Peyer's patch (tissue), 4 donors: Measurements from ENCODE around the gene PCDHA5.

Experiments used
- POLR2A ChIP-seq, 2 donors: fragments of 450-650 bp; IDR thresholded peaks; one replicate each; pipeline ENCODE4 v1.5.1; 2017; ENCODE audit warnings: antibody characterized with exemption in 2 of 2, mild to moderate bottlenecking in 2 of 2, moderate library complexity in 2 of 2
- TF ChIP-seq, protein P1 (sequence below), 6 experiments: fragments of 450-650 bp in 4 of 6; fragments of 200-600 bp in 2 of 6; sonication (generic) in 1 of 6; IDR thresholded peaks; one replicate each; pipeline ENCODE4 v1.5.1; 2017 to 2019; ENCODE audit warnings: antibody characterized with exemption in 6 of 6, mild to moderate bottlenecking in 3 of 6, moderate library complexity in 1 of 6

DNA sequence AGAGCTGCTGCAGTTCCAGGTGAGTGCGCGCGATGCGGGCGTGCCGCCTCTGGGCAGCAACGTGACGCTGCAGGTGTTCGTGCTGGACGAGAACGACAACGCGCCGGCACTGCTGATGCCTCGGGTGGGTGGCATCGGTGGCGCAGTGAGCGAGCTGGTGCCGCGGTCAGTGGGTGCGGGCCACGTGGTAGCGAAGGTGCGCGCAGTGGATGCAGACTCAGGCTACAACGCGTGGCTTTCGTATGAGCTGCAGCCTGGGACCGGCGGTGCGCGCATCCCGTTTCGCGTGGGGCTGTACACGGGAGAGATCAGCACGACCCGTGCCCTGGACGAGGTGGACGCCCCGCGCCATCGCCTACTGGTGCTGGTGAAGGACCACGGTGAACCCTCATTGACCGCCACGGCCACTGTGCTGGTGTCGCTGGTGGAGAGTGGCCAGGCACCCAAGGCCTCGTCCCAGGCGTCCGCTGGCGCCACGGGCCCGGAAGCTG lies 18.6 kb upstream of the PCDHA5 start:
- TF ChIP-seq, protein P1, sequence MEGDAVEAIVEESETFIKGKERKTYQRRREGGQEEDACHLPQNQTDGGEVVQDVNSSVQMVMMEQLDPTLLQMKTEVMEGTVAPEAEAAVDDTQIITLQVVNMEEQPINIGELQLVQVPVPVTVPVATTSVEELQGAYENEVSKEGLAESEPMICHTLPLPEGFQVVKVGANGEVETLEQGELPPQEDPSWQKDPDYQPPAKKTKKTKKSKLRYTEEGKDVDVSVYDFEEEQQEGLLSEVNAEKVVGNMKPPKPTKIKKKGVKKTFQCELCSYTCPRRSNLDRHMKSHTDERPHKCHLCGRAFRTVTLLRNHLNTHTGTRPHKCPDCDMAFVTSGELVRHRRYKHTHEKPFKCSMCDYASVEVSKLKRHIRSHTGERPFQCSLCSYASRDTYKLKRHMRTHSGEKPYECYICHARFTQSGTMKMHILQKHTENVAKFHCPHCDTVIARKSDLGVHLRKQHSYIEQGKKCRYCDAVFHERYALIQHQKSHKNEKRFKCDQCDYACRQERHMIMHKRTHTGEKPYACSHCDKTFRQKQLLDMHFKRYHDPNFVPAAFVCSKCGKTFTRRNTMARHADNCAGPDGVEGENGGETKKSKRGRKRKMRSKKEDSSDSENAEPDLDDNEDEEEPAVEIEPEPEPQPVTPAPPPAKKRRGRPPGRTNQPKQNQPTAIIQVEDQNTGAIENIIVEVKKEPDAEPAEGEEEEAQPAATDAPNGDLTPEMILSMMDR (IDR thresholded peaks at IDR 0.05), result no peak
- no peak for TF ChIP-seq POLR2A (IDR thresholded peaks at IDR 0.05)
